Gastroesophageal sphincter (tissue), 3 donors: ENCODE results near the gene SDK1.

Source experiments
- EP300 ChIP-seq: sonication (generic); formaldehyde crosslinking; IDR thresholded peaks from one replicate; pipeline ENCODE4 v1.6.1; 2017; ENCODE audit warnings: antibody characterized with exemption, mild to moderate bottlenecking
- TF ChIP-seq, protein P1 (sequence below), 4 experiments: fragments of 200-600 bp in 2 of 4; fragments of 450-650 bp in 2 of 4; sonication (generic) in 1 of 4; IDR thresholded peaks; one replicate each; pipeline ENCODE4 v1.5.1; 2017 to 2019; ENCODE audit warnings: antibody characterized with exemption in 4 of 4, mild to moderate bottlenecking in 2 of 4, moderate library complexity in 2 of 4

DNA sequence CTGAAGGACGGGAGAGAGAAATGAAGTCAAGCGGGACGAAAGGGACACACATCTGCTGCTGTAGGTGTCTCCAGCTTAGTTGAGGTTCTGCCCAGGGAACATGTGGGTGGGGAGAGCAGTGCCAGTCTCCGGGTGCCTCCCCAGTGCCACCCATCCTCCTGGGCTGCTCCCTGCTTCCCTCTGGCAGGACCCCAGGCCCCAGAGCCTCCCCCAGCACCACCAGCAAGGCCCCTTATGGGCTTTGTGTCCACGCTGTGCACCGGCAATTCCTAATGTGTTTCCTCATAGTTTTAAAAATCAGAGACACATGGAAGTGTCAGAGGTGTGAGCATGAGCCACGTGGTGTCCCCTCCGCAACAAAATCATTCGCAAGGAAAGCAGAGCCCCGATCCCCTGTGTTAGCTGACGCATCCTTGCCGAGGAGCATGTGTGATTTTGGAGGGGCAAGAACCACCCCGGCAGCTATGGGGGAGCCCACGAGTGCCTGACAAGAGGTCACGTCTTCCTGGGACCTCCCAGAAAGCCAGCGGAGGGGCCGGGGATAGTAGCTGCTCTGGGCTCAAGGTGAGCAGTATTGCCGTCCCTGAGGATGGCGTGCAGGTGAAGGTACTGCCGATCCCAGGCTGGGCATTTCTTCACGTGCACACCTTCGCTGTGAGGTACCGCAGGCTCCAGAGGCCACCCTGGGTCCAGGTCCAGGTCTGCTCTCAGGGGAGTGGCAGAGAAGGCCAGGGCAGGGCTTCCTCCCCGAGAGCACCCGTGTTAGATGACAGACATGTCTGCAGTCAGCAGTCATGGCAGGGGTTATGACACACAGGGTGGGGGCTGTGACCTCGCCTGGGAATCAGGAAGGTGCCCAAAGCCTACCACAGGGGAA lies 932.8 kb downstream of the SDK1 start:
- no peak for TF ChIP-seq EP300
- TF ChIP-seq, protein P1, sequence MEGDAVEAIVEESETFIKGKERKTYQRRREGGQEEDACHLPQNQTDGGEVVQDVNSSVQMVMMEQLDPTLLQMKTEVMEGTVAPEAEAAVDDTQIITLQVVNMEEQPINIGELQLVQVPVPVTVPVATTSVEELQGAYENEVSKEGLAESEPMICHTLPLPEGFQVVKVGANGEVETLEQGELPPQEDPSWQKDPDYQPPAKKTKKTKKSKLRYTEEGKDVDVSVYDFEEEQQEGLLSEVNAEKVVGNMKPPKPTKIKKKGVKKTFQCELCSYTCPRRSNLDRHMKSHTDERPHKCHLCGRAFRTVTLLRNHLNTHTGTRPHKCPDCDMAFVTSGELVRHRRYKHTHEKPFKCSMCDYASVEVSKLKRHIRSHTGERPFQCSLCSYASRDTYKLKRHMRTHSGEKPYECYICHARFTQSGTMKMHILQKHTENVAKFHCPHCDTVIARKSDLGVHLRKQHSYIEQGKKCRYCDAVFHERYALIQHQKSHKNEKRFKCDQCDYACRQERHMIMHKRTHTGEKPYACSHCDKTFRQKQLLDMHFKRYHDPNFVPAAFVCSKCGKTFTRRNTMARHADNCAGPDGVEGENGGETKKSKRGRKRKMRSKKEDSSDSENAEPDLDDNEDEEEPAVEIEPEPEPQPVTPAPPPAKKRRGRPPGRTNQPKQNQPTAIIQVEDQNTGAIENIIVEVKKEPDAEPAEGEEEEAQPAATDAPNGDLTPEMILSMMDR (IDR thresholded peaks at IDR 0.05) = no peak
